HG02884 (cell line): Measurements from ENCODE around the gene BAHCC1.

Source experiments
- ATAC-seq: cut with Tn5 transposase; IDR thresholded peaks from one replicate; pipeline ENCODE4 v1.9.1; 2021; ENCODE audit warnings: mild to moderate bottlenecking, moderate library complexity; ENCODE audit not compliant: unreplicated experiment

The BAHCC1 gene

DNA sequence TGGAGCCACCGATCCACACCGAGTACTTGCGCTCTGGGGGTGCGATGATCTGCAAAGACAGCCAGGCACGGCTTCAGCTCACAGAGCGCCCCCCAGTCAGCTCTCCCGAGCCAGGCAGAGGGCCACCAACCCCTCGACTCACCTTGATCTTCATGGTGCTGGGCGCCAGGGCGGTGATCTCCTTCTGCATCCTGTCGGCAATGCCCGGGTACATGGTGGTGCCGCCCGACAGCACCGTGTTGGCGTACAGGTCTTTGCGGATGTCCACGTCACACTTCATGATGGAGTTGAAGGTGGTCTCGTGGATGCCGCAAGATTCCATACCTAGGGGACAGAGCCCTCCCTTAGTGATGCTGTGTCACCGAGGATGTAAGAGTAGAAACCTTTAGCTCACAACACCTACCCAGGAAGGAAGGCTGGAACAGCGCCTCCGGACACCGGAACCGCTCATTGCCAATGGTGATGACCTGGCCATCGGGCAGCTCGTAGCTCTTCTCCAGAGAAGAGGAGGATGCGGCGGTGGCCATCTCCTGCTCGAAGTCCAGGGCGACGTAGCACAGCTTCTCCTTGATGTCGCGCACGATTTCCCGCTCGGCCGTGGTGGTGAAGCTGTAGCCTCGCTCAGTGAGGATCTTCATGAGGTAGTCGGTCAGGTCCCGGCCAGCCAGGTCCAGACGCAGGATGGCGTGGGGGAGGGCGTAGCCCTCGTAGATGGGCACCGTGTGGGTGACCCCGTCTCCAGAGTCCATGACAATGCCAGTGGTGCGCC, 115.7 kb downstream of the BAHCC1 start:
- no peak for ATAC-seq

DNA sequence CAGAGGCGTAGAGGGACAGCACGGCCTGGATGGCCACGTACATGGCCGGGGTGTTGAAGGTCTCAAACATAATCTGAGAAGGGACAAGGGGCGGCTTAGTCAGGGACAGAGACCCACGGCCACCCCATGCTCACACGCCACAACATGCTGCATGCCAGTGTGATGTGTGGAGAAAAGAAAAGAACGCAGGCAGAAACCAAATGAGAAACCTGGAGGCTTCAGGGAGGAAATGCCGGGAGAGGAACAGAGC, 116.2 kb downstream of the BAHCC1 start:
- ATAC-seq, result no peak

DNA sequence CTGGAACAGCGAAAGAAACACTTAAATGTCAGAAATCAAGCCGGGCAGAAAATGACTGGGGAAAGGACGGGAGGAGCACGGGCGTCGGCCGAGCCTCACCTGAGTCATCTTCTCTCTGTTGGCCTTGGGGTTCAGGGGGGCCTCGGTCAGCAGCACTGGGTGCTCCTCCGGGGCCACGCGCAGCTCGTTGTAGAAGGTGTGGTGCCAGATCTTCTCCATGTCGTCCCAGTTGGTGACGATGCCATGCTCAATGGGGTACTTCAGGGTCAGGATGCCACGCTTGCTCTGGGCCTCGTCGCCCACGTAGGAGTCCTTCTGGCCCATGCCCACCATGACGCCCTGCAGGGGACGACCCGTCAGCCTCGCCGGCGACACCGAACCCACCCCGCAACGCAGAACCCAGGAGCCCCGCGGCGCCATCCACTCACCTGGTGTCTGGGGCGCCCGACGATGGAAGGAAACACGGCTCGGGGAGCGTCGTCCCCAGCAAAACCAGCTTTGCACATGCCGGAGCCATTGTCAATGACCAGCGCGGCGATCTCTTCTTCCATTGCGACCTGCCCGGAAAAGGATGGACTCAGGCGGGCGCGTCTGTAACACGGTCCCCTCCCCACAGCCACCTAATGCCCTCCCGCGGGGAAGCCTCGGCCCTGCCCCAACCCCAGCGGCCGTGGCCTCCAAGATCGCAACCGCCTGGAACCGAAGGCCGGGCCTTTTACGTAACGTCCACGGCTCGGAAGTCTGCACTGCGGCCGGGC, 116.7 kb downstream of the BAHCC1 start:
- ATAC-seq, result no peak

DNA sequence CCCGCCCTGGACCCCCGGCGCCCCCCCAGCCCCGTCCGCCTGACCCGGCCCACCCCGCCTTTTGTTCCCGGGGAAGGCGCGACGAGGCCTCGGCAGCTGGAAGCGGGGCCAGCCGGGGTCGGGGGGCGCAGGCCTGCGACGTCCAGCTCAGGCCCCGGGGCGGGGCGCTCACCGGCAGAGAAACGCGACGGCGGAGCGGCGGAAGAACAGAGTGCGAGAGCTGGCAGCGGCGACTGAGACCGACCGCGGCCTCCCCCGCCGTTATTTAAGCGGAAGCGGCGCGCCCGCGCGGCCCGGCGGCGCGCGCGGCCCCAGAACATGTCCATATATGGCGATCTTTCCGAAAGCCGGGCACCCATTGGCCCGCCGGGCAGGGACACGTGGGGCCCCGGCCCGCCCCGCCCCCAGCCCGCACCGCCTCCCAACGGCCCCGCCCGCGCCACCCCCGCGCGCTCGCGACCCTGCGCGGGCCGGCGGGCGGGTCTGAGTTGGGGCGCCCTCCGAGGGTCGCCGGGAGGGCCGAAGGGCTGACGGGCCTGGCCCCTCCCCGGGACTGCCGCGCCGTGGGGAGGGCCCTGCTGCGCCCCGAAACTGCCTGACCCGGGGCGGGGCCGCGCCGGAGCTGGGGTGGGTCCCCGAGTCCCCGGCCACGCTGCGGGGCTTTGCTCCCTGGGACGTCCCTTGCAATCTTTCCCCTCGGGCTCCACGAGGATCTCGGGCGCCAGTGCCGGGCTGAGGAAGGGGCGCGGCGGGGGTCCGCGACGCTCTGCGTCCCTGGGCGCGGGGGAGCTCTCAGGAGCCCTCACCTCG, 117.5 kb downstream of the BAHCC1 start, which contains the start of gene ACTG1:
Gene ACTG1 (minus strand): TSS at position 238 of the 810 bp plus-strand sequence. CDS start 445 bp downstream, outside the sequence.
- peak; percentile 42 for ATAC-seq

DNA sequence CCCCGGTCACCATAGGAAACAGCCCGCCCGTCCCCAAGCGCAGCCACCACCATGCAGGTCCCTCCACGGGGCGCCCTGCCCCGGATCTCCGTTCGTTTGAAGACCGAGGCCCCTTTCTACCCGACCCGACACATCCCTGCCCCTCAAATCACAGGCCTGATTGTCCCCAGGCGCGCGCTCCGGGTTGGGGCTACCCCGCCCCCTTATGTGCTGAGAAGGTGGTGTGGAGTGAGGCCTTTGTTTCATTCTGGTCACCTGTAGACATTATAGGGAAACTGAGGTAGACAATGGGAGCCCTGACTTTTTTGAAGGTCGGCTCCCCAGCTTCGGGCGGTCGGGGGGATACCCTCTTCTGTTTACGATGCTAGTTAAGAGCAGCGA, 118.1 kb downstream of the BAHCC1 start:
- ATAC-seq, result no peak

DNA sequence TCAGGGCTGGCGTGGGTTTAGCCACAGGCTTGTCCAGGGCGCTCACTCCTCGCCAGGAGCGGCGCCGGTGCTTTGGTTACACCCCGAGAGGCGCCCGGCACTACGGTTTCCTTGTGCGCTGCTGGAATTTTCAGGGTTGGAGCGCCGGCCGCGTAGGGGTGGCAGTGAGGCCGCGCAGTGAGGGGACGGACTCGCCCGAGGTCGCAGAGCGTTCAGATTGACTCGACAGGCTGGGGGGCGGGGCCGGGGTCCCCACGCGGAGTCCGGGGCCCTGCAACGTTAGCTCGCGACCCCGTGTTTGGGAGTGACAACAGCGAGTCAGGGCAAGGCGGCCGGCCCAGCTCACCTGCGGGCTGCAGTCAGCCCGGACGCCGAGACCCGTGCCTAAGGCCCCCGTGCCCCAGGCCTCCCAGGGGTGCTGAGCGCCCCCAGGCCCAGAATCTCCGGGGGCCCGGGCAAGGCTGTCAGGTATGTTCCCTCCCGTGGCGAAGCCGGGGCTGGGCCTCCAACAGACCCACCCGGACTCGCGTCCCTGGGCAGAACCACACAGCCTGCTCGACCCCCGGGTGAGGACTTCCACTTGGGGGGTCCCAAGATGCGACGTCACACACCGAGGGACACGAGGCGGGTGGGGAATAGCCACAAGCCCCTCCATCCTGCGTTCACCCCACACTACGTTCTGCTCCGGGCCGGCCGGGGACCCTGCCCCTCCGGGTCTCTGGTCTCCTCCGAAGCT, 118.7 kb downstream of the BAHCC1 start:
- no peak for ATAC-seq

DNA sequence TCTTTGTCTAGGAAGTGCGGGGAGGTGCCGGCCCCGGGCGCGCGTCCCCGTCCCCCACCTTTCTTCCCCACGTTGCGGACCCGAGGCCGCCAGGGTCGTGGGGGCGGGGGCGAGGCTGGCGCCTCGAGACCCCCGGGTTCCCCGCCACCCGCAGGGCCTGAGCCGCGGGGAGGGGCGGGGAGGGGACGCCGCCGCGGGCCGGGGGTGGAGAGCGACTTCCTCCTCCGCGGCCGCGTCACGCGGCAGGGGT, 119.2 kb downstream of the BAHCC1 start:
- ATAC-seq, result no peak

DNA sequence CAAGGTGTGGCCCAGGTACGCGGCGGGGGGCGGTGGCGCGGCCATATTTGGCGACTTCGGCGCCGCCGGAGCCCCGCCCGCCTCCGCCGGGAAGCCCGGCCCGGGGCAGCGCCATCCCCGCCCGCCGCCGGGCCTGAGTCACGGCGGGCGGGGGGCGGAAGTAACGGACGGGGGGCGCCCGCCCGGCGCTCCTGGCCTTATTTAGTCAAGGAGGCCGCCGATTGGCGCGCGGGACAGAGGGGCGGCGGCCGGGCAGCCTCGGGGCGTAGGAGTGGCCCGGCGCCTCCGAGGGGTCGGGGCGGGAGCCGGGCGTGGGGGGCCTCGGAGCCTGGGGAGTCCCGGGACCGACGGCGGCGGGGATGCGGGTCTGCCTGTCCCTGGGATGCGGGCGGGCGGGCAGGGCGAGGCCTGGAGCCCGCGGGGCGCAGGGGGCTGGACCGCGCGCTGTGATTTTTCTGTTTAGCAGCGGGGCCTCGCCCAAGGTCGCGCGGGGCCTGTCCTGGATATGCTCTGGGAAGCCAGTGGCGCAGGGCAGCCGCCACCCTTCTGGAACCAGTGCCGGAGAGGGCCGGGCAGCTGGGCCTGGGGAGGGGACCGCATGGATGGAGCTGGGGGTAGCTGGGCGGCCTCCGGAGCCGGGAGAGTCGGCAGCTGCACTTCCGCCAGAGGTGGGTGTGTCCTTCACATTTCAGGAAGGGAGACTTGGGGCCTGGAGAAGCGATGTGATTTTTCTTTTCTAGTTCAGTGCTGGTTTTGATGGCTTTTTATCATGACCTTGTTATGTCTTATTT, 119.7 kb downstream of the BAHCC1 start:
- no peak for ATAC-seq

DNA sequence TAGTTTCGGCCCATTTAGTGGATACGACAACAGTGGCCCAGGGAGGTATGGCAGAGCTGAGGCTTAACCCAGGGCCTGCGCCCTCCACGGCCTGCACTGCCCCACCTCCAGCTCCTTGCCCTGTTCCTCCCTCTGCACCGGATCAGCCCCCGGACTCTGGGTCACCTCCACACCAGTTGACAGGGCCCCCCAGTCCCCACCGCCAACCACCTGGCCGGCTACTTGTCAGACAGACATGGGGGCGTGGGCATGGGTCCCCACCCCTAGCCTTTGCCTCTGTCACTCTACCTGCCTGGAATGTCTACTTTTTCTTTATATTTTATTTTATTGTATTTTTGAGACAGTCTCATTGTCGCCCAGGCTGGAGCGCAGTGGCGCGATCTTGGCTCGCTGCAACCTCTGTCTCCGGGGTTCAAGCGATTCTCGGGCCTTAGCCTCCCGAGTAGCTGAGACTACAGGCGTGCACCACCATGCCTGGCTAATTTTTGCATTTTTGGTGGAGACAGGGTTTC, 120.3 kb downstream of the BAHCC1 start:
- no peak for ATAC-seq
